ENCODE data around the gene NLRC5.

The NLRC5 gene

GRCh38 chr16:57133031-57133430, 143.7 kb downstream of the NLRC5 start:
- DNase-seq: no peak

Measured in inflammatory macrophage treated with lipopolysaccharide for 1 hour (primary cell).